Measurements from ENCODE around the gene OR4F6.
"Not testable (repeated sequence)": the region's sequence is repeated elsewhere in the genome, so short reads cannot be mapped to it uniquely, and the experiment has no call there.

Gene OR4F6

GRCh38 chr15:101803209-101803608, at the start of gene OR4F6:
Gene OR4F6, plus strand, starts transcription at chr15:101803509. Its CDS starts 2,211 bp downstream, at chr15:101805720.
- DNase-seq (ENCODE audit: low spot score in 2 of 2) (no peak), ATAC-seq (replicated peaks; ENCODE audit: extremely low read depth, poor library complexity, severe bottlenecking) (no peak)
- Mint-ChIP-seq H3K27ac (ENCODE audit: low read depth) (no peak within 1 kb of the TSS), H3K36me3 (ENCODE audit: insufficient read depth) (no peaks in the 10 kb centered on the region), H3K27me3 (peaks cover 51% of the 10 kb centered on the region), H3K4me3 (no peak within 1 kb of the TSS), H3K4me1 (no peaks in the 10 kb centered on the region), H3K9me3 (peaks cover 6% of the 10 kb centered on the region)

GRCh38 chr15:101764669-101765339, 38.5 kb upstream of the OR4F6 start:
- DNase-seq (ENCODE audit: low spot score in 2 of 2); H3K4me1 Mint-ChIP-seq; H3K27me3 Mint-ChIP-seq; H3K9me3 Mint-ChIP-seq; ATAC-seq (replicated peaks; ENCODE audit: extremely low read depth, poor library complexity, severe bottlenecking); H3K27ac Mint-ChIP-seq (ENCODE audit: low read depth); H3K36me3 Mint-ChIP-seq (ENCODE audit: insufficient read depth); H3K4me3 Mint-ChIP-seq: not testable (repeated sequence)

GRCh38 chr15:101765340-101765671, 38.0 kb upstream of the OR4F6 start:
- not testable (repeated sequence) for DNase-seq (ENCODE audit: low spot score in 2 of 2); H3K4me3 Mint-ChIP-seq; H3K27ac Mint-ChIP-seq (ENCODE audit: low read depth); ATAC-seq (replicated peaks; ENCODE audit: extremely low read depth, poor library complexity, severe bottlenecking); H3K36me3 Mint-ChIP-seq (ENCODE audit: insufficient read depth); H3K4me1 Mint-ChIP-seq; H3K9me3 Mint-ChIP-seq; H3K27me3 Mint-ChIP-seq

- Mint-ChIP-seq H3K27me3 (no peaks in the 10 kb centered on the region), H3K27ac (ENCODE audit: low read depth) (no peak overlapping the region), H3K4me3 (no peak overlapping the region), H3K36me3 (ENCODE audit: insufficient read depth) (peaks cover 2% of the 10 kb centered on the region), H3K4me1 (no peaks in the 10 kb centered on the region), H3K9me3 (no peaks in the 10 kb centered on the region)
- no peak for DNase-seq (ENCODE audit: low spot score in 2 of 2)
- ATAC-seq (replicated peaks; ENCODE audit: extremely low read depth, poor library complexity, severe bottlenecking): no peak
Observed at GRCh38 chr15:101765772-101766456, 37.4 kb upstream of the OR4F6 start.

- not testable (repeated sequence) for H3K4me3 Mint-ChIP-seq; H3K4me1 Mint-ChIP-seq; ATAC-seq (replicated peaks; ENCODE audit: extremely low read depth, poor library complexity, severe bottlenecking); H3K27ac Mint-ChIP-seq (ENCODE audit: low read depth); DNase-seq (ENCODE audit: low spot score in 2 of 2); H3K36me3 Mint-ChIP-seq (ENCODE audit: insufficient read depth); H3K27me3 Mint-ChIP-seq; H3K9me3 Mint-ChIP-seq
Observed at GRCh38 chr15:101767083-101767640, 36.1 kb upstream of the OR4F6 start.

- Mint-ChIP-seq H3K36me3 (ENCODE audit: insufficient read depth) (no peaks in the 10 kb centered on the region), H3K4me3 (no peak overlapping the region), H3K9me3 (no peaks in the 10 kb centered on the region), H3K27ac (ENCODE audit: low read depth) (no peak overlapping the region), H3K4me1 (no peaks in the 10 kb centered on the region), H3K27me3 (peaks cover 23% of the 10 kb centered on the region)
- ATAC-seq (replicated peaks; ENCODE audit: extremely low read depth, poor library complexity, severe bottlenecking) (no peak), DNase-seq (ENCODE audit: low spot score in 2 of 2) (no peak)
Observed at GRCh38 chr15:101772921-101773320, 30.4 kb upstream of the OR4F6 start.

- ATAC-seq (replicated peaks; ENCODE audit: extremely low read depth, poor library complexity, severe bottlenecking): no peak
- no peaks in the 10 kb centered on the region for H3K9me3 Mint-ChIP-seq
- H3K36me3 Mint-ChIP-seq (ENCODE audit: insufficient read depth): no peaks in the 10 kb centered on the region
- H3K4me1 Mint-ChIP-seq: no peaks in the 10 kb centered on the region
- no peak overlapping the region for H3K27ac Mint-ChIP-seq (ENCODE audit: low read depth)
- no peak for DNase-seq (ENCODE audit: low spot score in 2 of 2)
- H3K27me3 Mint-ChIP-seq: peaks cover 29% of the 10 kb centered on the region
- H3K4me3 Mint-ChIP-seq: no peak overlapping the region
Observed at GRCh38 chr15:101773496-101774100, 29.7 kb upstream of the OR4F6 start.

GRCh38 chr15:101775136-101775535, 28.2 kb upstream of the OR4F6 start:
- no peaks in the 10 kb centered on the region for H3K9me3 Mint-ChIP-seq
- H3K27ac Mint-ChIP-seq (ENCODE audit: low read depth): no peak overlapping the region
- ATAC-seq (replicated peaks; ENCODE audit: extremely low read depth, poor library complexity, severe bottlenecking) (no peak), DNase-seq (ENCODE audit: low spot score in 2 of 2) (no peak)
- no peak overlapping the region for H3K4me3 Mint-ChIP-seq
- peaks cover 45% of the 10 kb centered on the region for H3K27me3 Mint-ChIP-seq
- no peaks in the 10 kb centered on the region for H3K36me3 Mint-ChIP-seq (ENCODE audit: insufficient read depth)
- H3K4me1 Mint-ChIP-seq: no peaks in the 10 kb centered on the region

- peaks cover 67% of the 10 kb centered on the region for H3K27me3 Mint-ChIP-seq
- H3K27ac Mint-ChIP-seq (ENCODE audit: low read depth); ATAC-seq (replicated peaks; ENCODE audit: extremely low read depth, poor library complexity, severe bottlenecking); H3K36me3 Mint-ChIP-seq (ENCODE audit: insufficient read depth); H3K4me3 Mint-ChIP-seq; H3K4me1 Mint-ChIP-seq; DNase-seq (ENCODE audit: low spot score in 2 of 2); H3K9me3 Mint-ChIP-seq: not testable (repeated sequence)
Observed at GRCh38 chr15:101778576-101778975, 24.7 kb upstream of the OR4F6 start.

GRCh38 chr15:101780225-101780624, 23.1 kb upstream of the OR4F6 start:
- H3K27me3 Mint-ChIP-seq: peaks cover 78% of the 10 kb centered on the region
- H3K9me3 Mint-ChIP-seq; DNase-seq (ENCODE audit: low spot score in 2 of 2); H3K4me3 Mint-ChIP-seq; H3K36me3 Mint-ChIP-seq (ENCODE audit: insufficient read depth); H3K4me1 Mint-ChIP-seq; ATAC-seq (replicated peaks; ENCODE audit: extremely low read depth, poor library complexity, severe bottlenecking): not testable (repeated sequence)
- H3K27ac Mint-ChIP-seq (ENCODE audit: low read depth): peak overlapping the region; percentile 63

GRCh38 chr15:101781928-101782327, 21.4 kb upstream of the OR4F6 start:
- Mint-ChIP-seq H3K9me3 (no peaks in the 10 kb centered on the region), H3K27me3 (peaks cover 75% of the 10 kb centered on the region), H3K27ac (ENCODE audit: low read depth) (no peak overlapping the region), H3K36me3 (ENCODE audit: insufficient read depth) (peaks cover 1% of the 10 kb centered on the region), H3K4me3 (no peak overlapping the region), H3K4me1 (no peaks in the 10 kb centered on the region)
- ATAC-seq (replicated peaks; ENCODE audit: extremely low read depth, poor library complexity, severe bottlenecking) (no peak), DNase-seq (ENCODE audit: low spot score in 2 of 2) (no peak)

- H3K27me3 Mint-ChIP-seq: peaks cover 49% of the 10 kb centered on the region
- H3K4me1 Mint-ChIP-seq: no peaks in the 10 kb centered on the region
- DNase-seq (ENCODE audit: low spot score in 2 of 2) (no peak), ATAC-seq (replicated peaks; ENCODE audit: extremely low read depth, poor library complexity, severe bottlenecking) (no peak)
- H3K4me3 Mint-ChIP-seq: no peak overlapping the region
- no peaks in the 10 kb centered on the region for H3K9me3 Mint-ChIP-seq
- H3K27ac Mint-ChIP-seq (ENCODE audit: low read depth): no peak overlapping the region
- peaks cover 1% of the 10 kb centered on the region for H3K36me3 Mint-ChIP-seq (ENCODE audit: insufficient read depth)
Observed at GRCh38 chr15:101784644-101785043, 18.7 kb upstream of the OR4F6 start.

GRCh38 chr15:101786422-101786821, 16.9 kb upstream of the OR4F6 start:
- H3K27me3 Mint-ChIP-seq: peaks cover 31% of the 10 kb centered on the region
- H3K27ac Mint-ChIP-seq (ENCODE audit: low read depth); H3K9me3 Mint-ChIP-seq; H3K4me3 Mint-ChIP-seq; DNase-seq (ENCODE audit: low spot score in 2 of 2); ATAC-seq (replicated peaks; ENCODE audit: extremely low read depth, poor library complexity, severe bottlenecking); H3K36me3 Mint-ChIP-seq (ENCODE audit: insufficient read depth); H3K4me1 Mint-ChIP-seq: not testable (repeated sequence)
